Muscle layer of colon (tissue), 2 donors: ENCODE measurements around the gene QPCT.

ENCODE experiments used
- H3K27ac ChIP-seq: one replicate; pipeline ENCODE4 v1.7.0; 2013; ENCODE audit warnings: low read depth, mild to moderate bottlenecking, low read length, moderate library complexity
- H3K27me3 ChIP-seq, 2 donors: one replicate each; pipeline ENCODE4 v1.7.0; 2013; ENCODE audit warnings: low read length in 2 of 2, mild to moderate bottlenecking in 2 of 2; ENCODE audit not compliant: insufficient read depth in 2 of 2, control insufficient read depth in 1 of 2
- H3K36me3 ChIP-seq: one replicate; pipeline ENCODE4 v1.7.0; 2013; ENCODE audit warnings: mild to moderate bottlenecking, low read length; ENCODE audit not compliant: insufficient read depth
- H3K4me1 ChIP-seq: one replicate; pipeline ENCODE4 v1.7.0; 2013; ENCODE audit warnings: mild to moderate bottlenecking, low read length; ENCODE audit not compliant: insufficient read depth
- H3K4me3 ChIP-seq, 2 donors: one replicate each; pipeline ENCODE4 v1.7.0; 2013; ENCODE audit warnings: low read length in 2 of 2, low read depth in 1 of 2, mild to moderate bottlenecking in 1 of 2, moderate library complexity in 1 of 2
- H3K9ac ChIP-seq: one replicate; pipeline ENCODE4 v1.7.0; 2013; ENCODE audit warnings: low read length
- H3K9me3 ChIP-seq: one replicate; pipeline ENCODE4 v1.7.0; 2013; ENCODE audit warnings: mild to moderate bottlenecking, low read length
- donor health status: abdominal sarcoma.
- donor health status: Adenocarcinoma of cecum.

The QPCT gene

GRCh38 chr2:37361994-37362698 is 17.7 kb downstream of the QPCT start:
- no peak overlapping the region for H3K9ac ChIP-seq
- H3K36me3 ChIP-seq, result peaks cover 4% of the 10 kb centered on the region
- no peak overlapping the region for H3K27ac ChIP-seq
- no peak overlapping the region for H3K4me3 ChIP-seq
- no peaks in the 10 kb centered on the region for H3K27me3 ChIP-seq
- H3K9me3 ChIP-seq, result no peaks in the 10 kb centered on the region
- peaks cover 5% of the 10 kb centered on the region for H3K4me1 ChIP-seq

GRCh38 chr2:37364351-37364750 is 19.9 kb downstream of the QPCT start:
- no peak overlapping the region for H3K9ac ChIP-seq
- H3K4me1 ChIP-seq, result peaks cover 7% of the 10 kb centered on the region
- H3K9me3 ChIP-seq, result no peaks in the 10 kb centered on the region
- H3K27me3 ChIP-seq, result no peaks in the 10 kb centered on the region
- peaks cover 4% of the 10 kb centered on the region for H3K36me3 ChIP-seq
- H3K4me3 ChIP-seq, result no peak overlapping the region
- no peak overlapping the region for H3K27ac ChIP-seq

GRCh38 chr2:37365669-37366068 is 21.2 kb downstream of the QPCT start:
- Histone ChIP-seq H3K36me3 (peaks cover 4% of the 10 kb centered on the region), H3K27me3 (no peaks in the 10 kb centered on the region), H3K27ac (no peak overlapping the region), H3K9ac (no peak overlapping the region), H3K9me3 (no peaks in the 10 kb centered on the region), H3K4me1 (peaks cover 7% of the 10 kb centered on the region), H3K4me3 (no peak overlapping the region)

- Histone ChIP-seq H3K4me1 (peaks cover 7% of the 10 kb centered on the region), H3K36me3 (no peaks in the 10 kb centered on the region), H3K9ac (no peak overlapping the region), H3K4me3 (no peak overlapping the region), H3K27me3 (no peaks in the 10 kb centered on the region), H3K9me3 (no peaks in the 10 kb centered on the region), H3K27ac (no peak overlapping the region)
These were observed 22.3 kb downstream of the QPCT start for GRCh38 chr2:37366773-37367172.

- Histone ChIP-seq H3K27ac (no peak overlapping the region), H3K27me3 (no peaks in the 10 kb centered on the region), H3K9me3 (no peaks in the 10 kb centered on the region), H3K36me3 (no peaks in the 10 kb centered on the region), H3K4me1 (peaks cover 7% of the 10 kb centered on the region), H3K9ac (no peak overlapping the region), H3K4me3 (no peak overlapping the region)
These were observed 22.9 kb downstream of the QPCT start for GRCh38 chr2:37367310-37367709.

- no peaks in the 10 kb centered on the region for H3K27me3 ChIP-seq
- H3K9ac ChIP-seq, result no peak overlapping the region
- no peaks in the 10 kb centered on the region for H3K9me3 ChIP-seq
- no peaks in the 10 kb centered on the region for H3K36me3 ChIP-seq
- H3K27ac ChIP-seq, result no peak overlapping the region
- H3K4me3 ChIP-seq, result no peak overlapping the region
- H3K4me1 ChIP-seq, result peaks cover 7% of the 10 kb centered on the region
These were observed 23.6 kb downstream of the QPCT start for GRCh38 chr2:37367984-37368383.

GRCh38 chr2:37370666-37371065 is 26.2 kb downstream of the QPCT start:
- Histone ChIP-seq H3K9ac (no peak overlapping the region), H3K36me3 (no peaks in the 10 kb centered on the region), H3K27me3 (no peaks in the 10 kb centered on the region), H3K4me3 (no peak overlapping the region), H3K4me1 (peaks cover 7% of the 10 kb centered on the region), H3K27ac (no peak overlapping the region), H3K9me3 (no peaks in the 10 kb centered on the region)

- no peaks in the 10 kb centered on the region for H3K36me3 ChIP-seq
- H3K9ac ChIP-seq, result no peak overlapping the region
- no peak overlapping the region for H3K4me3 ChIP-seq
These were observed 27.6 kb downstream of the QPCT start for GRCh38 chr2:37372000-37372399.

GRCh38 chr2:37375741-37376288 is 31.4 kb downstream of the QPCT start:
- Histone ChIP-seq H3K9ac (no peak overlapping the region), H3K9me3 (no peaks in the 10 kb centered on the region), H3K4me1 (peaks cover 29% of the 10 kb centered on the region), H3K4me3 (no peak overlapping the region), H3K36me3 (no peaks in the 10 kb centered on the region), H3K27me3 (no peaks in the 10 kb centered on the region), H3K27ac (peak overlapping the region; percentile 91)

More at GRCh38 chr2:37372000-37372399, 27.6 kb downstream of the QPCT start:
- Histone ChIP-seq H3K4me1 (peaks cover 13% of the 10 kb centered on the region), H3K9me3 (no peaks in the 10 kb centered on the region), H3K27ac (no peak overlapping the region), H3K27me3 (no peaks in the 10 kb centered on the region)

- Histone ChIP-seq H3K27me3 (no peaks in the 10 kb centered on the region), H3K4me3 (peak overlapping the region in 1 of 2 donors; percentile 34), H3K9ac (no peak overlapping the region), H3K4me1 (peaks cover 29% of the 10 kb centered on the region), H3K27ac (peak overlapping the region; percentile 91), H3K9me3 (no peaks in the 10 kb centered on the region), H3K36me3 (no peaks in the 10 kb centered on the region)
These were observed 32.2 kb downstream of the QPCT start for GRCh38 chr2:37376421-37377186.

GRCh38 chr2:37377187-37377532 is 32.7 kb downstream of the QPCT start:
- Histone ChIP-seq H3K4me1 (peaks cover 29% of the 10 kb centered on the region), H3K4me3 (peak overlapping the region in 1 of 2 donors; percentile 34)

More at GRCh38 chr2:37377187-37377532, 32.7 kb downstream of the QPCT start:
- Histone ChIP-seq H3K27me3 (no peaks in the 10 kb centered on the region), H3K9me3 (no peaks in the 10 kb centered on the region), H3K36me3 (no peaks in the 10 kb centered on the region), H3K27ac (peak overlapping the region; percentile 45), H3K9ac (no peak overlapping the region)
